ENCODE data around the gene LCMT1. TPM values are rescaled to one million over a fixed set of nuclear protein-coding genes. Genes with fewer than 3 reads are reported as not detected.
A peak's percentile ranks its signal among the peaks of the same experiment; 100 is the strongest.

Gene LCMT1
- total and polyA plus RNA-seq, 9 of the 15 experiments (the other 6 are each of a cell fraction or from before 2014, with no cell fraction given), result 20.0 to 42.8 (median 32.3) TPM

- TF ChIP-seq E2F4 (CRISPR knock-in tag; IDR thresholded peaks at IDR 0.05; ENCODE audit: low read depth), result no peak
- TF ChIP-seq ZNF212 (CRISPR knock-in tag; IDR thresholded peaks at IDR 0.05), result no peak
- no peak for TF ChIP-seq BACH1 (tag; IDR thresholded peaks at IDR 0.05)
- peak; percentile 93 for TF ChIP-seq CEBPB (tag; IDR thresholded peaks at IDR 0.05)
- no peak for TF ChIP-seq ZBTB26 (CRISPR knock-in tag; IDR thresholded peaks at IDR 0.05)
- no peak for TF ChIP-seq BDP1 (IDR thresholded peaks at IDR 0.05; ENCODE audit: insufficient read depth, insufficient read length)
- peak; percentile 78 for TF ChIP-seq ZNF143 (CRISPR knock-in tag; IDR thresholded peaks at IDR 0.05)
- TF ChIP-seq TSC22D4 (tag; IDR thresholded peaks at IDR 0.05), result no peak
- TF ChIP-seq NCOA1 (IDR thresholded peaks at IDR 0.05; ENCODE audit: low read depth), result no peak
- 0 out of 2 replicates have a peak, but pooled peaks have one; percentile 20 for TF ChIP-seq FOXM1 (IDR thresholded peaks at IDR 0.05; ENCODE audit: low read depth)
- TF ChIP-seq FOXM1 (CRISPR knock-in tag; IDR thresholded peaks at IDR 0.05; ENCODE audit: low read depth), result no peak
- TF ChIP-seq GTF3C2 (IDR thresholded peaks at IDR 0.05; ENCODE audit: borderline replicate concordance, extremely low read depth, insufficient read length), result no peak
- TF ChIP-seq FOS (IDR thresholded peaks at IDR 0.05; ENCODE audit: extremely low read depth, insufficient read length), result peak; percentile 91
- TF ChIP-seq BRD4 (IDR thresholded peaks at IDR 0.05), result no peak
- TF ChIP-seq DPF2 (IDR thresholded peaks at IDR 0.05), result no peak
- TF ChIP-seq ZNF584 (CRISPR knock-in tag; IDR thresholded peaks at IDR 0.05; ENCODE audit: low read depth), result no peak
- TF ChIP-seq ETS2 (tag; IDR thresholded peaks at IDR 0.05; ENCODE audit: borderline replicate concordance, poor library complexity, severe bottlenecking), result no peak
- no peak for TF ChIP-seq NELFE (IDR thresholded peaks at IDR 0.05; ENCODE audit: insufficient read depth, insufficient read length)
- TF ChIP-seq MYC (IDR thresholded peaks at IDR 0.05; ENCODE audit: low read depth, low read length), result peak; percentile 38
- no peak for TF ChIP-seq MYC (CRISPR knock-in tag; IDR thresholded peaks at IDR 0.05; ENCODE audit: borderline replicate concordance, low read depth)
These were observed at the start of gene LCMT1 (continued) for GRCh38 chr16:25111403-25112166.

All from K562 (cell line).